OCI-LY7 (cell line): ENCODE results near the gene METTL27. TPM values are rescaled to one million over a fixed set of nuclear protein-coding genes. Genes with fewer than 3 reads are reported as not detected.

ENCODE experiments used
- BruUV-seq: library from RNA; stranded (reverse); fragments of 400-500 nt; replicated peaks from 2 replicates; lab custom pipeline; 2021; lab: Mats Ljungman, UMichigan
- CTCF ChIA-PET: fragments of 300-600 bp; sonication (Branson Sonifier 250); formaldehyde crosslinking; loops from one replicate; lab custom pipeline; 2022; ENCODE audit warnings: antibody characterized with exemption; ENCODE audit not compliant: unreplicated experiment; lab: Charles Lee
- POLR2A ChIA-PET: fragments of 300-600 bp; sonication (Branson Sonifier 250); formaldehyde crosslinking; loops from one replicate; lab custom pipeline; 2022; ENCODE audit warnings: antibody characterized with exemption; lab: Charles Lee
- DNase-seq: peaks from one replicate; pipeline ENCODE4 v3.0.0-alpha.2; 2015; ENCODE audit warnings: low spot score
- H2AFZ ChIP-seq: fragments of 200-600 bp; sonication (generic), shearing (Covaris generic); 2 replicates; pipeline ENCODE4 v1.6.1; 2014; ENCODE audit warnings: mild to moderate bottlenecking, antibody characterized with exemption, low read length, moderate library complexity
- H3K27ac ChIP-seq: fragments of 200-600 bp; sonication (generic); 2 replicates; pipeline ENCODE4 v1.5.1; 2014; ENCODE audit warnings: mixed run types, low read depth, mild to moderate bottlenecking, moderate library complexity, low read length, inconsistent platforms; ENCODE audit not compliant: poor library complexity, severe bottlenecking
- H3K36me3 ChIP-seq: fragments of 200-600 bp; sonication (generic); 2 replicates; pipeline ENCODE4 v1.6.1; 2014; ENCODE audit warnings: mild to moderate bottlenecking, antibody characterized with exemption, low read length, moderate library complexity, mixed read lengths; ENCODE audit not compliant: insufficient read depth
- H3K4me1 ChIP-seq: fragments of 200-600 bp; sonication (generic); 2 replicates; pipeline ENCODE4 v1.5.1; 2014; ENCODE audit warnings: mild to moderate bottlenecking, low read length; ENCODE audit not compliant: insufficient read depth, poor library complexity, severe bottlenecking
- H3K4me2 ChIP-seq: fragments of 200-600 bp; sonication (generic); 2 replicates; pipeline ENCODE4 v1.6.1; 2014; ENCODE audit warnings: mild to moderate bottlenecking, low read length
- H3K4me3 ChIP-seq: fragments of 200-600 bp; sonication (generic); 2 replicates; pipeline ENCODE4 v1.5.1; 2014; ENCODE audit warnings: mild to moderate bottlenecking, low read depth, low read length; ENCODE audit not compliant: poor library complexity, severe bottlenecking
- H3K79me2 ChIP-seq: fragments of 200-600 bp; sonication (generic); 2 replicates; pipeline ENCODE4 v1.6.1; 2016; ENCODE audit warnings: low read depth, mild to moderate bottlenecking, low read length, moderate library complexity, mixed read lengths; ENCODE audit not compliant: insufficient read depth
- H3K9me2 ChIP-seq: fragments of 200-600 bp; sonication (generic); 2 replicates; pipeline ENCODE4 v1.6.1; 2016; ENCODE audit warnings: mild to moderate bottlenecking, low read length, mixed read lengths; ENCODE audit not compliant: insufficient read depth
- H3K9me3 ChIP-seq: fragments of 200-600 bp; sonication (generic); 2 replicates; pipeline ENCODE4 v1.6.1; 2014; ENCODE audit warnings: mild to moderate bottlenecking, mixed run types, low read length, mixed read lengths
- H4K20me1 ChIP-seq: fragments of 200-600 bp; sonication (generic); 2 replicates; pipeline ENCODE4 v1.6.1; 2014; ENCODE audit warnings: mild to moderate bottlenecking, antibody characterized with exemption, low read length, moderate library complexity, mixed read lengths; ENCODE audit not compliant: insufficient read depth
- EZH2phosphoT487 ChIP-seq: fragments of 200-600 bp; sonication (generic); IDR thresholded peaks from 2 replicates; pipeline ENCODE4 v1.6.1; 2018; ENCODE audit warnings: low read depth, borderline replicate concordance, mild to moderate bottlenecking, mixed run types, antibody characterized with exemption, low read length, moderate library complexity, mixed read lengths
- intact Hi-C: fragments of 100-400 bp; cut with micrococcal nuclease; formaldehyde crosslinking; loops from one replicate; pipeline ENCODE4 v1.10.0; 2022; ENCODE audit not compliant: unreplicated experiment
- total RNA-seq, 2 experiments: library from RNA; depleted of rRNA in 1 of 2; stranded (reverse); fragments of >200 nt in 1 of 2; shearing (Covaris generic) in 1 of 2; gene quantifications; 2 replicates each; pipeline ENCODE4 v1.2.3, GENCODE V29; 2014 to 2022
- TF ChIP-seq, protein P1 (sequence below): fragments of 200-600 bp; sonication (generic); conservative IDR thresholded peaks from 2 replicates; pipeline ENCODE4 v1.5.1; 2014; ENCODE audit warnings: mild to moderate bottlenecking, antibody characterized with exemption, low read length, moderate library complexity, mixed read lengths

METTL27 gene
- total RNA-seq, 2 experiments from 2014 or later = 0.92 to 2.1 TPM

DNA sequence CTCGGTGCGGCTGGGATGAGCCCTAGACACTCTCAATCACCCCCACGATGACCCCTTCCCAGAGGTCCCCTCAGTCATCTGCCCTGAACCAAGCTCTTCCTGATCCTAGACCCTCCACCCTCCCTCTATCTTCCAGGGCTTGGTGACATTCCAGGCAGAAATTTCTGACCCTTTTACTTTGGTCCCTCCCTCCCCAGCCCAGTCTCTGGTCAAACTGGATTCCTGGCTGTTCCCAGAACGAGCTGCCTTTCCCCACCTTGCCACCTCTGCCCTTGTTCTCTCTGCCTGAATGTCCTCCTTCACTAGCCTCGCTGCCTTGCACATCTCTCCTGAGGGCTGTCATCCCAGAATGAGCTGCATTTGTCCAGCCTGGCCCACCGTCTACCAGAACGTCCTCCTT, 12.8 kb downstream of the METTL27 start:
- Histone ChIP-seq H3K36me3 (no peaks in the 10 kb centered on the region), H2AFZ (no peak overlapping the region), H3K79me2 (no peaks in the 10 kb centered on the region), H3K27ac (no peak overlapping the region), H4K20me1 (no peaks in the 10 kb centered on the region), H3K4me2 (no peak overlapping the region), H3K4me1 (peaks cover 18% of the 10 kb centered on the region), H3K4me3 (no peak overlapping the region), H3K9me3 (no peaks in the 10 kb centered on the region), H3K9me2 (no peaks in the 10 kb centered on the region)
- ChIA-PET CTCF (no interaction called here), POLR2A (interaction anchor here (1.0 kb wide), 1 partner anchor 13 kb away, joined by 4 read pairs; the partner anchor contains the start of gene METTL27)
- no peak for DNase-seq
- no TSS peak for BruUV-seq
- TF ChIP-seq EZH2phosphoT487 = no peak
- TF ChIP-seq, protein P1, sequence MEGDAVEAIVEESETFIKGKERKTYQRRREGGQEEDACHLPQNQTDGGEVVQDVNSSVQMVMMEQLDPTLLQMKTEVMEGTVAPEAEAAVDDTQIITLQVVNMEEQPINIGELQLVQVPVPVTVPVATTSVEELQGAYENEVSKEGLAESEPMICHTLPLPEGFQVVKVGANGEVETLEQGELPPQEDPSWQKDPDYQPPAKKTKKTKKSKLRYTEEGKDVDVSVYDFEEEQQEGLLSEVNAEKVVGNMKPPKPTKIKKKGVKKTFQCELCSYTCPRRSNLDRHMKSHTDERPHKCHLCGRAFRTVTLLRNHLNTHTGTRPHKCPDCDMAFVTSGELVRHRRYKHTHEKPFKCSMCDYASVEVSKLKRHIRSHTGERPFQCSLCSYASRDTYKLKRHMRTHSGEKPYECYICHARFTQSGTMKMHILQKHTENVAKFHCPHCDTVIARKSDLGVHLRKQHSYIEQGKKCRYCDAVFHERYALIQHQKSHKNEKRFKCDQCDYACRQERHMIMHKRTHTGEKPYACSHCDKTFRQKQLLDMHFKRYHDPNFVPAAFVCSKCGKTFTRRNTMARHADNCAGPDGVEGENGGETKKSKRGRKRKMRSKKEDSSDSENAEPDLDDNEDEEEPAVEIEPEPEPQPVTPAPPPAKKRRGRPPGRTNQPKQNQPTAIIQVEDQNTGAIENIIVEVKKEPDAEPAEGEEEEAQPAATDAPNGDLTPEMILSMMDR = no peak
- intact Hi-C loops = no loop called here

DNA sequence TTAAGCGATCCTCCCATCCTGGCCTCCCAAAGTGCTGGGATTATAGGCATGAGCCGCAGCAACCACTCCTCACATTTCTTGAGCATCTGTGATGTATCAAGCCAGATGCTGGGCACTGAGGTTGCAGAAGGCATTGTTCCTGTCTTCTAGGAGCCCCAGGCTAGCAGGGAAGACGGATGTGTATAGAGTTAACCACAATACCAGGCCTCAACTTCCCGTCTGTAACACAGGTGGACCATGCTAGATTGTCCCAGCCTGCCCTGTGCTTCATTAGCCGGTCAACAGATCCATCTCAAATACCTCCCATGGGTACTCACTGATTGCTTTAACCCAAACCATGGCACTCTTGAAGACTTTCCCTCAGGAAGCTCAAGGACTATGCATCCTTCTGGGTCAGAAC, 13.3 kb downstream of the METTL27 start:
- H4K20me1 ChIP-seq = no peaks in the 10 kb centered on the region
- H3K9me3 ChIP-seq = no peaks in the 10 kb centered on the region
- H3K36me3 ChIP-seq = no peaks in the 10 kb centered on the region
- no peaks in the 10 kb centered on the region for H3K79me2 ChIP-seq
- H3K9me2 ChIP-seq = no peaks in the 10 kb centered on the region
- intact Hi-C loops = no loop called here
- H3K27ac ChIP-seq = no peak overlapping the region
- DNase-seq = no peak
- no peak overlapping the region for H3K4me2 ChIP-seq
- no TSS peak for BruUV-seq
- H2AFZ ChIP-seq = no peak overlapping the region
- no peak overlapping the region for H3K4me3 ChIP-seq
- no peak for TF ChIP-seq EZH2phosphoT487
- TF ChIP-seq, protein P1 = no peak
- ChIA-PET CTCF (no interaction called here), POLR2A (interaction anchor here (1.0 kb wide), 1 partner anchor 13 kb away, joined by 4 read pairs; the partner anchor contains the start of gene METTL27)
- peaks cover 18% of the 10 kb centered on the region for H3K4me1 ChIP-seq

DNA sequence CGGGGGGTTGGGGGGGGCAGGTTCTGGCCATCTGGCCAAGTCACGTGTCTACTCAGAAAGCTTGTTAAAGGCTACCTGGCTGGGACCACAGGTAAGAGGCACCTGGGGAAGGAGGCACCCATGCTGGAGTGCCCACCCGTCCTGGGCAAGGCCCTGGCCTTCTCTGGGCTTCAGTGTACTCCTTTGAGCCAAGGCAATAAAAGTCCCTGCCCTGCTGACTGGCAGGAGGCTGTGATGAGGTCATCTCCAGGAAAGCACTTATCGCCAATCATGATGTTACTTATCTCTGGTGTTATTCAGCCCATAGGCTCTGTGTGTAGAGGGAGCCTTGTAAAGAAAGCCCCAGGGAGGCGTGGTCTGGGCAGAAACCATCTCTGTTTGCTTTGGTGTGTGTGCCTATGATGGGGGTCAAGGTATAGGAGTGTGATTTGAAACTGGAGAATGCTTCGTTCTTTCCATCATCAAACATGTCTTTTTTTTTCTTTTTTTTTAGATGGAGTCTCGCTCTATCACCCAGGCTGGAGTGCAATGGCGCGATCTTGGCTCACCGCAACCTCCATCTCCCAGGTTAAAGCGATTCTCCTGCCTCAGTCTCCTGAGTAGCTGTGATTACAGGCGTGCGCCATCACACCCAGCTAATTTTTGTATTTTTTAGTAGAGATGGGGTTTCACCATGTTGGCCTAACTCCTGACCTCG, 14.1 kb downstream of the METTL27 start:
- TF ChIP-seq, protein P1 = no peak
- TF ChIP-seq EZH2phosphoT487 = no peak
- Histone ChIP-seq H3K9me2 (no peaks in the 10 kb centered on the region), H3K4me2 (no peak overlapping the region), H4K20me1 (no peaks in the 10 kb centered on the region), H3K27ac (no peak overlapping the region), H3K4me1 (peaks cover 18% of the 10 kb centered on the region), H2AFZ (no peak overlapping the region), H3K79me2 (no peaks in the 10 kb centered on the region), H3K4me3 (no peak overlapping the region), H3K36me3 (no peaks in the 10 kb centered on the region), H3K9me3 (no peaks in the 10 kb centered on the region)
- no TSS peak for BruUV-seq
- CTCF ChIA-PET = no interaction called here
- POLR2A ChIA-PET = no interaction called here
- no peak for DNase-seq
- intact Hi-C loops = no loop called here
